Neutrophil (primary cell): ENCODE data around the gene SPEG.

Experiments used
- H3K27ac ChIP-seq: fragments of 200-600 bp; sonication (generic); 2 replicates; pipeline ENCODE4 v1.5.1; 2016; ENCODE audit warnings: mild to moderate bottlenecking, moderate library complexity
- H3K27me3 ChIP-seq: fragments of 200-600 bp; sonication (generic); 2 replicates; pipeline ENCODE4 v1.6.0; 2016; ENCODE audit warnings: mild to moderate bottlenecking
- H3K36me3 ChIP-seq: fragments of 200-600 bp; sonication (generic); 2 replicates; pipeline ENCODE4 v1.5.1; 2017
- H3K4me1 ChIP-seq, 2 experiments: fragments of 200-600 bp in 1 of 2; sonication (generic) in 1 of 2; 1 replicate in 1 of 2; 2 replicates in 1 of 2; pipeline versions ENCODE4 v1.5.1 to v1.6.1; 2013 to 2016; ENCODE audit warnings: low read depth in 1 of 2, low read length in 1 of 2, mild to moderate bottlenecking in 1 of 2, moderate library complexity in 1 of 2; ENCODE audit not compliant: control insufficient read depth in 1 of 2, insufficient read depth in 1 of 2
- H3K4me3 ChIP-seq, 2 experiments: fragments of 200-600 bp in 1 of 2; sonication (generic) in 1 of 2; 1 replicate in 1 of 2; 2 replicates in 1 of 2; pipeline ENCODE4 v1.5.1; 2013 to 2016; ENCODE audit warnings: low read depth in 1 of 2, low read length in 1 of 2, mild to moderate bottlenecking in 1 of 2, moderate library complexity in 1 of 2
- H3K9me3 ChIP-seq: fragments of 200-600 bp; sonication (generic); 2 replicates; pipeline ENCODE4 v1.5.1; 2016
- TF ChIP-seq, protein P1 (sequence below): fragments of 200-600 bp; sonication (generic); IDR thresholded peaks from 2 replicates; pipeline ENCODE4 v1.5.1; 2016; ENCODE audit warnings: antibody characterized with exemption

Gene SPEG

DNA sequence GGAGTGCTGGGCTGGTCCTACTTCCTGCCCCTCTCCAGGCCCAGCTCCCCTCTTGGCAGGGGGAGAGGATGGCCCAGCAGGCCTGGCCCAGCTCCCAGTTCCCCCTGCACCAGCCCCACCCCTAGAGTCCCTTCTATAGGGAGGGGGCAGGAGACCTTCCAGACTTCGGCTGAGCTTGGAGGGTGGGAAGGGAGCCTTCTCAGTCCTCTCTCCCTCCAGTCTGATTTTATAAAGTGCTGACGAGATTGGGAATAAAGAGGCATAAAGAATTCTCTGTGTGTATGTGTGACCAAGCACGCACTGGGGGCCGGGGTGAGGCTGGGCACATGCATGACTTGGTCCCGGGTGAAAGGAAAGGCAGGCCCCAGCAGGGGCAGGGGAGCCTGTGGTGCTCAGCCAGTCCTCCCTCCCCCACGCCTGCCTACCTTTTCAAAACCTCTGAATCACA, 103.9 kb downstream of the SPEG start:
- Histone ChIP-seq H3K36me3 (no peaks in the 10 kb centered on the region), H3K27ac (no peak overlapping the region), H3K27me3 (peaks cover 70% of the 10 kb centered on the region), H3K4me3 (no peak overlapping the region), H3K4me1 (peaks cover 8 to 16% of the 10 kb centered on the region in 2 experiments), H3K9me3 (no peaks in the 10 kb centered on the region)
- TF ChIP-seq, protein P1, sequence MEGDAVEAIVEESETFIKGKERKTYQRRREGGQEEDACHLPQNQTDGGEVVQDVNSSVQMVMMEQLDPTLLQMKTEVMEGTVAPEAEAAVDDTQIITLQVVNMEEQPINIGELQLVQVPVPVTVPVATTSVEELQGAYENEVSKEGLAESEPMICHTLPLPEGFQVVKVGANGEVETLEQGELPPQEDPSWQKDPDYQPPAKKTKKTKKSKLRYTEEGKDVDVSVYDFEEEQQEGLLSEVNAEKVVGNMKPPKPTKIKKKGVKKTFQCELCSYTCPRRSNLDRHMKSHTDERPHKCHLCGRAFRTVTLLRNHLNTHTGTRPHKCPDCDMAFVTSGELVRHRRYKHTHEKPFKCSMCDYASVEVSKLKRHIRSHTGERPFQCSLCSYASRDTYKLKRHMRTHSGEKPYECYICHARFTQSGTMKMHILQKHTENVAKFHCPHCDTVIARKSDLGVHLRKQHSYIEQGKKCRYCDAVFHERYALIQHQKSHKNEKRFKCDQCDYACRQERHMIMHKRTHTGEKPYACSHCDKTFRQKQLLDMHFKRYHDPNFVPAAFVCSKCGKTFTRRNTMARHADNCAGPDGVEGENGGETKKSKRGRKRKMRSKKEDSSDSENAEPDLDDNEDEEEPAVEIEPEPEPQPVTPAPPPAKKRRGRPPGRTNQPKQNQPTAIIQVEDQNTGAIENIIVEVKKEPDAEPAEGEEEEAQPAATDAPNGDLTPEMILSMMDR: no peak

DNA sequence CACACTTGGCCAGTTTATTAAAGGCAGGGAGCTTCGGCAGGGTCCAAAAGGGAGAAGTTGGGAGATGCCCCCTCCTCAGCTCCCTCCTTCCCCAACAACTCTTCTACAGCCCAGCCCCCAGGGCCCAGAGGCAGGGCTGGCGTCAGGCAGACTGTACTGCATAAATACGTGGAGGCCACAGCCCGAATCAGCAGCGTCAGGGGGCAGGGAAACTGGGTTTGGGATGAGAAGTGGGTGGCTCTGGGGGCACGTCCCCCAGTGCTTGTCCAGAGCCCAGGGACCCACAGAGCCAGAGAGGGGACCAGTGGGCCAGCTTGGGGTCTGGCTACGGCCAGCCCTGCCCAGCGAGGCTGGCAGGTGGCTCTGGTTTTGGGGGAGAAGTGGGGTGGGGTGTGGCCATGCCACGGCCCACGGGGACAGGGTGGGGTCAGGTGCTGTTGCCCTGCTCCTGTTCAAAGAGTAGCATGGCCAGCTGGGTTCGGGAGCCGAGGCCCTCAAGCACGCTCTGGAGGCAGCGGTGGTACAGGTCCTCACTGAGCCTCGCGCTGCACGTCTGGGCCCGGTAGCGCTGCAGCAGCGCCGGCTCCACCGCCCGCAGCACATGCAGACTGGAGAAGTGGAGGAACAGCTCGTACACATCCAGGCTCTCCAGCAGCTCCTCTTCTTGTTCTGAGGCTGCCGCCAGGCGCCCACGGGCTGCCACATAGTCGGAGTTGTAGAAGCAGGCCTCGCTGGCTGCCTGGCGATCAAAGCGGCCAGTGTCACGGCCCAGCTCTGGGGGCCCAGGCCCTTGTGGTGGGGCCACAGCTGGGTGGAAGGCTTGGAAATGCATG, 104.5 kb downstream of the SPEG start:
- H3K27me3 ChIP-seq: peaks cover 73% of the 10 kb centered on the region
- H3K9me3 ChIP-seq: no peaks in the 10 kb centered on the region
- peaks cover 13 to 22% of the 10 kb centered on the region in 2 experiments for H3K4me1 ChIP-seq
- no peak overlapping the region for H3K4me3 ChIP-seq
- no peaks in the 10 kb centered on the region for H3K36me3 ChIP-seq
- H3K27ac ChIP-seq: no peak overlapping the region
- TF ChIP-seq, protein P1: no peak

DNA sequence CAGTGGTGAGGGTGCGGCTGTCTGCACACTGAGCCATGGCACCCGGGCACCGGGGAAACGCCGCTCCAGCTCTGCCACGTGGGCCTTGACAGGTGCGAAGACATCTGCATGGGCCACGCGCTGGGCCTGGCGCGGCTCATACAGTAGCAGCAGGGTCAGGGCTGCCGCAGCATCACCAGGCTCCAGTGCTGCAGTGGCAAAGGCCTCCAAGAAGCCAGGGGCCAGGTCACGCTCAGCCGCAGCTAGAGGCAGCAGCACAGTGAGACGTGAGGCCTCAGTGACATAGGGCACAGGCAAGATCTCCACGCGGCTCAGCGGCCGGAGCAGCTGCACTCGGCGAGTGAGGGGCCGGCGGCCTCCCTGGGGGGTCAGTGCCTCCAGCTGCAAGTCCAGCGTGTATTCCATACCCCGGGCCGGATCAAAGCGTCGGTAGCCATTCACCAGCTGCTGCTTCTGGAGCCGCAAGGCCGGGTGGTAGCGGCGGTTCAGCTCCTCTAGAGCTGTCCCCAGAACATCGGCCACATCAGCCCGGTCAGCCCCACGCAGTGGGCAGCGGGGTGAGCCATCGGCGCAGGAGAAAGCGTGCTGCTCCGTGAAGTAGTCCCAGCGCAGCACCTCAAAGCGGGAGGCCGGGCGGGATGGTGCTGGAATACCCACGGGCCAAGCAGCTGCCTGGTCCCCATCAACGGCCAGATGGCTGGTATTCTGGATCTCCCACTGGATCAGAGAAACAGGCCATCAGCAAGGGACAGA, 105.5 kb downstream of the SPEG start:
- TF ChIP-seq, protein P1: no peak
- Histone ChIP-seq H3K4me1 (peaks cover 15 to 23% of the 10 kb centered on the region in 2 experiments), H3K9me3 (no peaks in the 10 kb centered on the region), H3K4me3 (no peak overlapping the region), H3K27ac (no peak overlapping the region), H3K36me3 (no peaks in the 10 kb centered on the region), H3K27me3 (peaks cover 77% of the 10 kb centered on the region)

DNA sequence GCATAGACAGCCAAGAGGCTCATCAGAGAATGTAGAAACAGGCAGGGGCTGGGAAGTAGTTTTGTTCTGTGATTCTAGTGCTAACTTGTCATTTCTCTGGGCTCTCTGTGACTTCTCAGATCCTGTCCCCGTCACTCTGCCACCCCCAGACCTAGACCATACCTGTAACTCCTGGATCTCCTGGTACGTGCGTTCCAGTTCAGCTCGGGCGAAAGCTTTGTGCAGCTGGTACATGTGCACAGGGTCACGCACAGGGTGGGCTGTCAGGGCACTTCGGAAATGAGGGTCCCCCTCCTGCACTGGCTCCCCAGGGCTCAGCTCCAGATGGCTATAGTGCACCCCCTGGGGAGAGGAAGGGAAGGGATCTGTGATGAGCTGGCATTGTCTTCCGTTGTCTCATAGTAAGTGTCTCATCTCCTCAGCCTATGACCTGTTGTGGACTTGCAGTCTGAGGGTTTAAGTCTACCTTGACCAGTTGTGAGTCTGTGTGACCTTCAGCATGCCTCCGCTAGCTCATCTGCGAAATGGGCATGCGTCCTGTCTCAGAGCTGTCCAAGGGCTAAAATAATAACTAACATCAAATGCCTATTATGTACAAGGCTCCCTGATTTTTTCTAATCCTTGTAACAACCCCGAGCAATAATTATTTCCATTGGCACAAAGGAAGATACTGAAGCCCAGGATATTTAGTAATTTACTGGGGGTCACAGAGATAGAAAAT, 106.3 kb downstream of the SPEG start:
- H3K4me3 ChIP-seq: peak overlapping the region in 1 of 2 experiments; percentile 42

More for the DNA sequence above, 106.3 kb downstream of the SPEG start:
- Histone ChIP-seq H3K4me1 (peaks cover 15 to 23% of the 10 kb centered on the region in 2 experiments), H3K27ac (no peak overlapping the region), H3K36me3 (no peaks in the 10 kb centered on the region), H3K27me3 (peaks cover 83% of the 10 kb centered on the region), H3K9me3 (no peaks in the 10 kb centered on the region)
- TF ChIP-seq, protein P1: no peak
